ENCODE results near the gene MMS19.
A peak's percentile ranks its signal among the peaks of the same experiment; 100 is the strongest.

Gene MMS19

DNA sequence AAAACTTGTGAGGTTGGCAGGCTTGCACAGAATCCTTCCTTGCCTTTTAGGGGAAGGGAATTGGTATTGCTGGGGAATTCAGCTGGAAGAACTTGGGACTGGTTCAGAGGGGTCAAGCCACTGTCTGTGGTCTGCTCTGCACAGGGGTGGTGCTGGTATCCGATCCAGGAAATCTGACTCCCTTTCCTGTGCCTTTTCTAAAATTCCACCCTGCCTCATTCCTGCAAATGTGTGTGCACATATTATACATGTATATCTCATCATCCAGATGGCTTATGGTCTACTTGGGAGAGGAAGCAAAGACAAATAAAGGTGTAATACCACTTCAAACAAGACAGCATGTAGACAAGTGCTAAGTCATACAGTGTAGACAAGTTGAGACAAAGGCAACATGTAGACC lies 14.8 kb upstream of the MMS19 start:
- no peaks in the 10 kb centered on the region for H3K9me3 ChIP-seq (ENCODE audit: control insufficient read depth, insufficient read depth, low read length)
- H3K27ac ChIP-seq (ENCODE audit: low read depth, low read length) = no peak overlapping the region
- H3K4me1 ChIP-seq (ENCODE audit: control insufficient read depth, insufficient read depth, low read length) = peaks cover 14% of the 10 kb centered on the region
- no peak overlapping the region for H3K4me3 ChIP-seq (ENCODE audit: low read depth, low read length)
- no peak overlapping the region for H3K9ac ChIP-seq (ENCODE audit: low read depth, low read length)
- H3K36me3 ChIP-seq (ENCODE audit: control insufficient read depth, insufficient read depth, low read length) = no peaks in the 10 kb centered on the region
- H3K27me3 ChIP-seq (ENCODE audit: control insufficient read depth, insufficient read depth, low read length) = no peaks in the 10 kb centered on the region

- Histone ChIP-seq H3K36me3 (ENCODE audit: control insufficient read depth, insufficient read depth, low read length) (no peaks in the 10 kb centered on the region), H3K27me3 (ENCODE audit: control insufficient read depth, insufficient read depth, low read length) (no peaks in the 10 kb centered on the region), H3K27ac (ENCODE audit: low read depth, low read length) (no peak overlapping the region), H3K4me3 (ENCODE audit: low read depth, low read length) (no peak overlapping the region), H3K4me1 (ENCODE audit: control insufficient read depth, insufficient read depth, low read length) (peaks cover 12% of the 10 kb centered on the region), H3K9ac (ENCODE audit: low read depth, low read length) (no peak overlapping the region), H3K9me3 (ENCODE audit: control insufficient read depth, insufficient read depth, low read length) (no peaks in the 10 kb centered on the region)
Observed at GRCh38 chr10:97511711-97512440, 13.7 kb upstream of the MMS19 start.

- H3K4me1 ChIP-seq (ENCODE audit: control insufficient read depth, insufficient read depth, low read length) = peaks cover 12% of the 10 kb centered on the region
- no peak overlapping the region for H3K4me3 ChIP-seq (ENCODE audit: low read depth, low read length)
- H3K9ac ChIP-seq (ENCODE audit: low read depth, low read length) = no peak overlapping the region
- H3K27ac ChIP-seq (ENCODE audit: low read depth, low read length) = no peak overlapping the region
- no peaks in the 10 kb centered on the region for H3K9me3 ChIP-seq (ENCODE audit: control insufficient read depth, insufficient read depth, low read length)
- H3K36me3 ChIP-seq (ENCODE audit: control insufficient read depth, insufficient read depth, low read length) = no peaks in the 10 kb centered on the region
- no peaks in the 10 kb centered on the region for H3K27me3 ChIP-seq (ENCODE audit: control insufficient read depth, insufficient read depth, low read length)
Observed at GRCh38 chr10:97510686-97511085, 12.5 kb upstream of the MMS19 start.

GRCh38 chr10:97509120-97509680 lies 11.0 kb upstream of the MMS19 start:
- peaks cover 12% of the 10 kb centered on the region for H3K4me1 ChIP-seq (ENCODE audit: control insufficient read depth, insufficient read depth, low read length)
- no peaks in the 10 kb centered on the region for H3K27me3 ChIP-seq (ENCODE audit: control insufficient read depth, insufficient read depth, low read length)
- no peak overlapping the region for H3K27ac ChIP-seq (ENCODE audit: low read depth, low read length)
- no peaks in the 10 kb centered on the region for H3K36me3 ChIP-seq (ENCODE audit: control insufficient read depth, insufficient read depth, low read length)
- H3K4me3 ChIP-seq (ENCODE audit: low read depth, low read length) = no peak overlapping the region
- H3K9ac ChIP-seq (ENCODE audit: low read depth, low read length) = no peak overlapping the region
- H3K9me3 ChIP-seq (ENCODE audit: control insufficient read depth, insufficient read depth, low read length) = no peaks in the 10 kb centered on the region

GRCh38 chr10:97508342-97508741 lies 10.1 kb upstream of the MMS19 start:
- no peak overlapping the region for H3K27ac ChIP-seq (ENCODE audit: low read depth, low read length)
- H3K9me3 ChIP-seq (ENCODE audit: control insufficient read depth, insufficient read depth, low read length) = no peaks in the 10 kb centered on the region
- no peak overlapping the region for H3K4me3 ChIP-seq (ENCODE audit: low read depth, low read length)
- H3K27me3 ChIP-seq (ENCODE audit: control insufficient read depth, insufficient read depth, low read length) = no peaks in the 10 kb centered on the region
- H3K4me1 ChIP-seq (ENCODE audit: control insufficient read depth, insufficient read depth, low read length) = peaks cover 12% of the 10 kb centered on the region
- no peak overlapping the region for H3K9ac ChIP-seq (ENCODE audit: low read depth, low read length)
- no peaks in the 10 kb centered on the region for H3K36me3 ChIP-seq (ENCODE audit: control insufficient read depth, insufficient read depth, low read length)

GRCh38 chr10:97506199-97506991 lies 8.2 kb upstream of the MMS19 start:
- Histone ChIP-seq H3K9ac (ENCODE audit: low read depth, low read length) (no peak overlapping the region), H3K9me3 (ENCODE audit: control insufficient read depth, insufficient read depth, low read length) (no peaks in the 10 kb centered on the region), H3K36me3 (ENCODE audit: control insufficient read depth, insufficient read depth, low read length) (no peaks in the 10 kb centered on the region), H3K27me3 (ENCODE audit: control insufficient read depth, insufficient read depth, low read length) (0 out of 2 replicates have a peak, but pooled peaks cover 2% of the 10 kb centered on the region), H3K4me3 (ENCODE audit: low read depth, low read length) (no peak overlapping the region), H3K27ac (ENCODE audit: low read depth, low read length) (no peak overlapping the region), H3K4me1 (ENCODE audit: control insufficient read depth, insufficient read depth, low read length) (peaks cover 12% of the 10 kb centered on the region)

DNA sequence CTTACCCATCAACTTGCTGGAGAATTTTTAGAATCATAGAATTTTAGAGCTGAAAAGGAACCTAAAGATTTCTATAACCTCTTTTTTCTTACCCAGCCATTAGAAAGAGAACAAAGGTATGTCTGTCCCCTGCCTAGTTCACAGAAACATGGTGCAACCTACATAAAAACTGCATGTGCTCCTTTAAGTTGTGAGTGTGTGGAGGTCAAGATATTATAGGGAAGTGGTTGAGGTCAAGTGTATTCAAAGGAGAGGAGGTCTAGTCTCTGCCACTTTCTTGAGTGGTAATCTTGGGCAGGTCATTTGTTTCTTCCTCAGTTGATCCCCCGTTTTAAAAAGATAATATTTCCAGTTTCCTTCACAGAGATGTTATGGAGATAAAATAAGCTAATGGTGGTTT lies 6.9 kb upstream of the MMS19 start:
- Histone ChIP-seq H3K4me1 (ENCODE audit: control insufficient read depth, insufficient read depth, low read length) (peaks cover 16% of the 10 kb centered on the region), H3K27ac (ENCODE audit: low read depth, low read length) (no peak overlapping the region), H3K4me3 (ENCODE audit: low read depth, low read length) (no peak overlapping the region), H3K9ac (ENCODE audit: low read depth, low read length) (no peak overlapping the region), H3K36me3 (ENCODE audit: control insufficient read depth, insufficient read depth, low read length) (no peaks in the 10 kb centered on the region), H3K9me3 (ENCODE audit: control insufficient read depth, insufficient read depth, low read length) (no peaks in the 10 kb centered on the region), H3K27me3 (ENCODE audit: control insufficient read depth, insufficient read depth, low read length) (peaks cover 13% of the 10 kb centered on the region)

GRCh38 chr10:97503406-97503805 lies 5.2 kb upstream of the MMS19 start:
- H3K27me3 ChIP-seq (ENCODE audit: control insufficient read depth, insufficient read depth, low read length) = peaks cover 20% of the 10 kb centered on the region
- H3K9ac ChIP-seq (ENCODE audit: low read depth, low read length) = no peak overlapping the region
- no peaks in the 10 kb centered on the region for H3K36me3 ChIP-seq (ENCODE audit: control insufficient read depth, insufficient read depth, low read length)
- no peak overlapping the region for H3K4me3 ChIP-seq (ENCODE audit: low read depth, low read length)
- H3K4me1 ChIP-seq (ENCODE audit: control insufficient read depth, insufficient read depth, low read length) = peaks cover 14% of the 10 kb centered on the region
- no peak overlapping the region for H3K27ac ChIP-seq (ENCODE audit: low read depth, low read length)
- no peaks in the 10 kb centered on the region for H3K9me3 ChIP-seq (ENCODE audit: control insufficient read depth, insufficient read depth, low read length)

DNA sequence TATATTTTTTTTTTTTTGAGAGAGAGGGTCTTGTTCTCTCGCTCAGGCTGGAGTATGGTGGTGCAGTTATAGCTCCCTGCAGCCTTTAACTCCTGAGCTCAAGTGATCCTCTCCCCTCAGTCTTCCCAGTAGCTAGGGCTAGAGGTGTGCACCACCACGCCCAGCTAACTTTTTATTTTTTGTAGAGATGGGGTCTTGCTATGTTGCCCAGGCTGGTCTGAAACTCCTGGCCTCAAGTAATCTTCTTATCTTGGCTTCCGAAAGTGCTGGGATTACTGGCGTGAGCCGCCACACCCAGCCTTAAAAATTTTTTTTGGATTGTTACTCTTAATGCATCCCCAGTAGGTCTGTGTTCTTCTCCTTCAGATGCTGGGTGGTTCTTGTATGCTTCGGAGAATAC lies 4.7 kb upstream of the MMS19 start:
- Histone ChIP-seq H3K27ac (ENCODE audit: low read depth, low read length) (no peak overlapping the region), H3K9me3 (ENCODE audit: control insufficient read depth, insufficient read depth, low read length) (no peaks in the 10 kb centered on the region), H3K4me1 (ENCODE audit: control insufficient read depth, insufficient read depth, low read length) (peaks cover 10% of the 10 kb centered on the region), H3K36me3 (ENCODE audit: control insufficient read depth, insufficient read depth, low read length) (no peaks in the 10 kb centered on the region), H3K9ac (ENCODE audit: low read depth, low read length) (no peak overlapping the region), H3K27me3 (ENCODE audit: control insufficient read depth, insufficient read depth, low read length) (peaks cover 20% of the 10 kb centered on the region), H3K4me3 (ENCODE audit: low read depth, low read length) (no peak overlapping the region)

DNA sequence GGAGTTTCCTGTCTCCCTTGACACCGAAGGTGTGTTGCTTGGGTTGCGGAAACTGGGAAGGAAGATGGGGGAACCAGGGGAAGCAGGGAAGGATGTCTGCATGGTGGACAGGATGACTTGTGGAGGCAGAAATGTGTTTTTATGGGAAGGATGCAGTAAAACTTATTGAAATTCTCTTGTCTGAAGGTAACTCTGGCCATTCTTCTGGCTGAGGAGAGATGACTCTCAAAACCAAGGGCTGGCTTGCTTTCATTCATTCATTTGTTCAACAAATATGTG lies 2.0 kb upstream of the MMS19 start:
- Histone ChIP-seq H3K9me3 (ENCODE audit: control insufficient read depth, insufficient read depth, low read length) (no peaks in the 10 kb centered on the region), H3K4me3 (ENCODE audit: low read depth, low read length) (peak overlapping the region; percentile 98), H3K36me3 (ENCODE audit: control insufficient read depth, insufficient read depth, low read length) (0 out of 2 replicates have a peak, but pooled peaks cover 3% of the 10 kb centered on the region), H3K27me3 (ENCODE audit: control insufficient read depth, insufficient read depth, low read length) (peaks cover 20% of the 10 kb centered on the region), H3K27ac (ENCODE audit: low read depth, low read length) (no peak overlapping the region), H3K4me1 (ENCODE audit: control insufficient read depth, insufficient read depth, low read length) (peaks cover 30% of the 10 kb centered on the region), H3K9ac (ENCODE audit: low read depth, low read length) (no peak overlapping the region)

Data from HUES48 (cell line).